HG02973 (cell line): Measurements from ENCODE around the gene FLT4.

Experiments
- ATAC-seq: cut with Tn5 transposase; IDR thresholded peaks from one replicate; pipeline ENCODE4 v1.9.1; 2021; ENCODE audit warnings: moderate library complexity; ENCODE audit not compliant: unreplicated experiment

The FLT4 gene

DNA sequence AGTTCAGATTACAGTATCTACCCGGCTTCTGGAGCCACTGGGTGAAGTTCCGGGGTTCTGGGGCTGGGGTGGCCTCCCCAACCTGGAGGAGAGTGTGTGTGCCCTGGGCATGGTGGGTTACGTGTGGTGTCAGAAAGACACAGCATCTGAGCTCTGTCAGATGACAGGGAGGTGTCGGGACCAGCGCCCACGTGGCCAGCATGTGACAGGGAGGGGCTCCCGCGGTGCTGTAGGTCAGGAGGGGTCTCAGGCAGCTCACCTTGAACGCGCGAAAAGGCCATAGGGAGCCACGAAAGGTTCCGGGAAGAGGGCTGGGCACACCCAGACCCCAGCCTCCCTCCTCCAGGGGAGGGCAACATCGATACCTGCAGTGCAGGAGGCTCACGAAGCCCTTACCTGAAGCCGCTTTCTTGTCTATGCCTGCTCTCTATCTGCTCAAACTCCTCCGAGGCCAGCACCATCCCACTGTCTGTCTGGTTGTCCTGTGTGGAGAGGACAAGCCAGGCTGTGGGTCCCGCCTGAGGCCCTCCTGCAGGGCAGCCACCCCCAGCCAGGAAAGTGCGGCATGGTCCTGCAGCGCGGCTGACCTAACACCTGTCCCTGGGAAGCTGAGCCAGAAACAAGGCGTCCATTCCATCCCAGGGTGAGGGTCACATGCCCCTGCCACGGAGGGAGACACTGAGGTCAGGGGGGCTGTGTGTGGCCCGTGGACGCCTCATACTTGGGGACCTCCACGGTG lies 40.7 kb downstream of the FLT4 start:
- no peak for ATAC-seq

DNA sequence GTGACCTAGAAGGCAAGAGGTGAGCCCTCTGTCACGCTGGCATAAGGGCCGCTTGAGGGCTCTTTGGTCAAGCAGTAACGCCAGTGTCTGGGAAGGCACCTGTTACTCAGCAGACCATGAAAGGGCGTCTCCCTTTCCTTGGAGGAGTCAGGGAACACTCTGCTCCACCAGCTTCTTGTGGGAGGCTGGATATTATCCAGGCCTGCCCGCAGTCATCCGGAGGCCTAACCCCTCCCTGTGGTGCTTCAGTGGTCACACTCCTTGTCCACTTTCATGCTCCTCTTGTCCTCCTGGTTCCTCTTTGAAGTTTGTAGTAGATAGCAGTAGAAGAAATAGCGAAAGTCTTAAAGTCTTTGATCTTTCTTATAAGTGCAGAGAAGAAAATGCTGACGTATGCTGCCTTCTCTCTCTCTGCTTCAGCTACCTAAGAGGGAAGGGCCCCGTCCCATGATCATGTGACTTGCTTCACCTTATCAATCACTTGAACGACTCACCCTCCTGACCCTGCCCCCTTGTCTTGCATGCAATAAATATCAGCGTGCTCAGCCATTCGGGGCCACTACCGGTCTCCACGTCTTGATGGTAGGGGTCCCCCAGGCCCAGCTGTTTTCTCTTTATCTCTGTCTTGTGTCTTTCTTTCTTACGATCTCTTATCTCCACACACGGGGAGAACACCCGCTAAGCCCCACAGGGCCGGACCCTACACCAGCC lies 41.4 kb downstream of the FLT4 start:
- ATAC-seq: no peak

DNA sequence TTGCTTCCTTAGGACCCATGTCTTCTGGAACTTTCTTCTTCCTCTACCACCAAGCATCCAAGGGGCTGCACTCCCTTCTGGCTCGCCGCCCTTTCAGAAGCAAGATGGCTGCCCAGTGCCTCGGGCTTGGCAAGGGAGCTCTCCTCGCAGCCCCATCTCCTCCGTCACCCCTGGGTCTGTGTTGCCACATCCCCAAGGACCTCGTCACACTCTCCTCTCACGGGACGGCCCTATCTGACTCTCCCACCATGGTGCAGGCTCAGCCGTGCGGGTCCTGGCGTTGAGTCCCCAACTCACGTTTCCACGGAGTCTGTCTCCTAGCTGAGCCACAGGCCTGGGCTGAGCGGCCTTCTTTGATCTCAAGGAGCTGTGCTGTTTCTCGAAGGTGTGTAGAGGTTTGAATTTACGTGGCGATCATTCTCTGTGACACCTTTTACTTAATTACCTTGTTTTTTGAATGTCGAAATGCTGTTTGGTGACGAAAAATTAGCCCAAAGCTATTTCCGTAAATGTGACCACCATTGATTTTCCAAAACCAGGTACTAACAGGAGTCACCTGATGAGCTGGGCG lies 43.1 kb downstream of the FLT4 start:
- no peak for ATAC-seq

DNA sequence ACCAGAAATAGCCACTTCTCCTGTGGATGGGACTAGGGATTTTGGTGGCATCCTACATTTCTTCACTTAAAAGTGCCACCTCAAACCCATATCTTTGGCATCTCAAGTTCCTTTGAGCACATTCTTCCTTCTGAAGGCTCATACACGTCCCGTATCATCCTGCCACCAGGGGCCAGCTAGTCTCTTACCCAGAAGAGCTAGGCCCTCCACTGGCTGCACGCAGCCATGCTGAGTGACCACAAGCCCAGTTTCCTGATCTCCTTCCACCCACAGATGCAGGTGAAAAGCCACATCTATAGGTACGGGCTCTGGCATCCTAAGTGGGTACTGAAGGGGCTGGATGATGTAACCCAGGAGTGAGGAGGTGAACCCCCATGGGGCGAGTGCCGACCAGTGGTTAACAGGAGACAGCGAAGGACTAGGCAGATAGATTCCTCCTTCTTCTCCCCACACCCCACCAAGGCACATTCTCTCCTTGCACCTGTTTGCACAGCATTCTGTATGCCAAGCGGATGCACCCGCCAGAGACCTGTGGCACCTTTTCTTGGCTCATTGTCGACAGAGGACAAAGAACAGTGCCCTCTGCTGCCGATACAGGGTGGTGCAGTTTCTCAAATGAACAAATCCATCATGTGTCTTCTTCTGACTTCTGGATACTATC lies 43.7 kb downstream of the FLT4 start:
- ATAC-seq: no peak

DNA sequence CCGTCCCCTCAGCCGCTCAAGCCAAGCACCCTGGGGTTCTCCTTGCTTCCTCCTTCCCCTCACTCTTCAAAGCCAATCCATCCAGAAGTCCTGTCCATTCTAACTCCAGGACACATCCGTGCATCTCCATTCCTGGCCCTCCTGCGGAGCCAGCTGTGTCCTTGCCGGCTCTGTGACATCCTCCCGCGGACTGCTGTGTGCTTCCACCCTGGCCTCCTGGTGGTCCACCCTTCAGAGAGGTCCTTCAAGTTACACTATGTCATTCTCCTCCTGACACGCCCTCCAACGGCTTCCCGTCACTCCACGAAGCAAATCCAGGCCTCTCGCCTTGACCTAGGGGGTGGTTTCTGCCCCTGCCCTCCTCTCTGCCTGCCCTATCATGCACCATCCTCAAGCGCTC lies 45.1 kb downstream of the FLT4 start:
- no peak for ATAC-seq

DNA sequence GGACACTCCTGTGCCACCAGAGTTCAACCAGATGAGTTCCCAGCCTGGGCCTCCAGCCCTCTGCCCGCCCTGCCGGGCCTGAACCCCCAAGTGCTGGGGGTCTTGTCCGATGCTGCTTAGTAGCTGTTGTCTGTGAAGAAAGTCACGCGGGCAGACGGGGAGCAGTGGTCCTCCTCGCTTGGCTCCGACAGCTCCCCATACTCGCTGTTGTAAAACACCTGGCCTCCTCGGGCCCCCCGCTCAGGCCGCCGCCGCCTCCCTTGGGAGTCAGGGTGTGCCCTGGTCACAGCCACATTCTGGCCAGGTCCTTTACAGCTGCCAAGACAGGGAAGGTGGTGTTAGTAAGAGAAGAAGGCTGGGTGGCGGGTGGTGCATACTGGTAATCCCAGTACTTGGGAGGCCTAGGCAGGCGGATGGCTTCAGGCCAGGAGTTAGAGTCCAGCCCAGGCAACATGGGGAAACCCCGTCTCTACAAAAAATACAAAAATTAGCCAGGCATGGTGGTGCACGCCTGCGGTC lies 46.3 kb downstream of the FLT4 start:
- no peak for ATAC-seq

DNA sequence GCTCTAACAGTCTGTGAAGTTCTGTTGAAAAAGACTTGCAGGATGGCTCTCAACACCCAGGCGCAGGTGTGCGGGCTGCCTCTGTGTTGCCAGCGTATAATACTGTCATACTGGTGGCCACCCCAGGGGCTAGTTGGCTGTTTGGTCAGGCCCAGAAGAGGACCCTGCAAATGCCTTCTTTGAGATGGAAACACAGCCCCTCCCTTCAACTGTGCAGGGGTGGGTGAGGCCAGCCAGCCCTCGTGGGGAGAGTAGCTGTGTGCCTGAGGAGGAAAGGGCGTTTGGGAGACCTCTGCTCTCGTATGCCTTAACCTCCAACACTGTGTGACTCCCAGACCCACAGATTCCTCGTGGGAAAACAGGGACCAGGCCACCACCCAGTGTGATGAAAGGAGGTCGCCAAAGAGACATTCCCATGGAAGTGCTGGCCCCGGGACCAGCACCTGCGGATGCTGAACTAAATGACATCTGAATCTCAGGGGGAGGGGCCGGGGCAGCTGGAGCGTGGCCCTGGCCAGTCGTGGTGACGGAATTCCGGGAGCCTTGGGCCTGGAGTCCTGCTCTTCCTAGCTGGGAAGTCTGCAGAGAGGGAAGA lies 46.8 kb downstream of the FLT4 start:
- no peak for ATAC-seq

DNA sequence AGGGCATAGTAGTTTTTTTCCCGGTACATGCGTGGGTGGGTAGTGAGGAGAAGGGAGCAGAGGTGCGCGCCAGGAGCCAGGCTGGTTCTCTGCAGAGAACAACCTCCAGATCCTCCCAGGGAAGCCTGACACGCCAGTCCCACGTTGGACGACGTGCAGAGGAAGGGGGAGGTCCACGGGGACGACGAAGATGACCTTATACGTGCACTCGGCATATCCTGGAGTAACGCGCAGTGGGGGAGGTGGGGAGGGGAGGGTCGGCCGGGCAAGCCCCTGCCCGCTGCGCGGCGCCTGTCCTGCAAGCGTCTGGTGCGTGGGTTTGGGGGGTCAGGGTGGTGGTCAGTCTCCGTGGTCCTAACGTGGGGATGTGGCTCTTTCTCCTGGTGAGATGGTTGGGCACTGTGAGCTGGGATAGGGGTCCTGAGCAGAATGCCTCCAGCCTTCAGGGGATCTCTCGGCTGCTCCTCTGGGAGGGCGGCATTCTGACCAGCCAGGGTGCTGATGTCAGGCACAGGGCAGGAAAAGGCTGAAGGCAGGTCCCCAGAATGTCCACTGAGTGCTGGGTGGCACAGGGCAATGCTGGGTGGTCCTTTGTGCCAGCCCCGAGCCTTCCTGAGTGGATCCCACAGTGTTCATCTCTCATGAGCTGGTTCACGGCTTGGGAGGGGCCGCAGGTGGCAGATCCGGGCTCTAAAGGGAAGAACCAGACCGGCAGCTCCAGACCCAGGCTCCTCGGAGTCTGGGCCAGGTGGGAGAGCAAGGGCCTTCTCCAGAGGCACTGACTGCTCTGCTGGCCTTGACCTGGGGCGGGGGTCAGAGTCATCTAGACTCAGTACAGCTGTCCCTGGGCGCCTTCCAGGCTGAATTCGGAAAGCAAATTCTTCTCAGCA lies 47.6 kb downstream of the FLT4 start:
- ATAC-seq: no peak

DNA sequence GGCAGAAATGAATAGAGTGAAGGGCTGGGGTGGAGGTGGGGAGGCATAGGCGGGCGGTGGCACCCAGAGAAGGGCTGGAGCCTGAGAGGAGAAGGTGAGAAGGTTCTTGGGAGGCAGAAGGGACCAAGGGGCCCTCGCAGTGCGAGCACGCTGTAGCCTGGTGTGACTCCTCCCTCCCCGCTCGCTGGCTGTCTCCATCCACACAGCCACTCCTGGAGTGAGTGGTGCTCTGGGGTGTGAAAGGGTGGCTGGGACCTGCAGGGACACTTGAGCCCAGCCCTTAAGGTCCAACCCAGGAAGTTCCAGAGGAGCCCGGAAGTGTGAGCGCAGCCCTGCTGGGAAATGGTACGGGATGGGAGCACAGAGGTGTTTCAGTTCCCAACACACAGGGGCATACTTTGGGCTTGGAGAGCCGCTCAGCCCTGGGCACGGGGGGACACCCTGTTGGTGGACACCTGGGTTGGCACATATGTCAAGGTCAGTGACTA lies 48.8 kb downstream of the FLT4 start:
- no peak for ATAC-seq

DNA sequence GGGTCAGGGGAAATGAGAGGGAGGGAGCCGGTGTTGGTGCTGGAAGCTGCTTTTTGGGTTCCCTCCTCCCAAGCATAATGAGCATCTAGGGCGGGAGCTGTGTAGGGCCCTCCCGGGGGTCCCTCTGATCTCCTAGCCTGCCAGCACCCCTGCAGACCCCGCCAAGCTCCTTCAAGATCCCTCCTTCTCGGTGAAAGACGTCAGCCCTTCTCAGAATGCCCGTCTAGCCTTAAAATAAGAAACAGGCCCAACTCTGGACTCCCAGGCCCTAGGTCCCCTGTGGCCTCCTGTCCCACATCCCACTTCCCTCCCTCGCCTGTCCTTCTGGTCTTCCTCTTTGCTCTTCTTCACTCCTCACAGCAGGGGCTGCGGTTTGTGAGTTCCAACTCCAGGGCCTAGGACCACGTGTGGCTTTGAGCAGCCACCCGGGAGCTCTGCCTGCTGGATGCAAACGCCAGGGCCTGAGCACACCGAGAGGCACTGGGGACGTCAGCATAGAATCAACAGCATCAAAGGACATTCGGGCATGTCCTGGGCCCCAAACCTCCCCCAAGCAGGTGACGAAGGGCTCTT lies 49.3 kb downstream of the FLT4 start:
- no peak for ATAC-seq

DNA sequence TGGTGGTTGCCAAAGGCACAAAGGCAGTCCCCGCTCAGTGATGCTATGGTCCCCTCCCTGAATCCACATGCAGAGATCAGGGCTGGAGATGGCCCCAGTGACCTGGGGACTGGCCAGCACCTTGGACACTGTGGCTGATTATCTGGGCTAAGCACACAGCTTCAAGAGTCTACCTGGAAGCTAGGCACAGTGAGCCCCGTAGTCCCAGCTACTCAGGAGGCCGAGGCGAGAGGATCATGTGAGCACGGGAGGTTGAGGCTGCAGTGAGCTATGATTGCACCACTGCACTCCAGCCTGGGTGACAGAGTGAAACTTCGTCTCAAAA lies 49.8 kb downstream of the FLT4 start:
- no peak for ATAC-seq

DNA sequence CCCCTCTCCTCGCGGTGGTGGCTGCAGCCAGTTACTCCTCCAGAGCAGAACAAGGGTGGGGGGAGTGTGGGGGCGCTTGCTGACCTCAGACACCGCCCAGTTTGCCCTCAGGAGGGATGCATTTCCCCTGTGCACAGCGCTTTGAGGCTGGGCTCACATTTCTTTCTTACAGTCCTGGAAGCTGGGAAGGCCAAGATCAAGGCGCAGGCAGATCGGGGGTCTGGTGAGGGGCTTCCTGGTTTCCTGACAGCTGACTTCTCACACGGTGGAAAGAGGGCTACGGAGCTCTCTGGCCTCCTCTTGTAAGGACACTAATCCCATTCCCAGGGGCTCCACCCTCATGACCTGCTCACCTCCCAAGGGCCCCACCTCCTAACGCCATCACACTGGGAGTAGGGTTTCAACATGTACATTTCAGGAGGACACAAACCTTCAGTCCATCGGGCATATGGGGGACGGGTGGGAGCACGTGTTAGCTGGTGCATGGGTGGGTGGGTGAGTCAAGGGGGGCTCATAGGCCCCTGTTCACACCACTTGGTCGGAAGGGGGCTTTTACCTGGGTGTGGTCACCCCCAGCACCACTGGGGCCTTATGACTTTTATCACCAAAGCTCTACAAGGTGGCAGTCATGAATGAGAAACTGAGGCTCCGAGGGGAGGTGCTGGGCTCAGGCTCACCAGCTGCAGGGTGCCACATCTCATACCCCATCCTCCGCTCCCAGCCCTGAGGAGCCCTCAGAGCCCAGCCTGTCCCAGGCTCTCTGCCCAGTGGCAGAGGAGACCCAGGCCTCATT lies 50.4 kb downstream of the FLT4 start:
- ATAC-seq: no peak

DNA sequence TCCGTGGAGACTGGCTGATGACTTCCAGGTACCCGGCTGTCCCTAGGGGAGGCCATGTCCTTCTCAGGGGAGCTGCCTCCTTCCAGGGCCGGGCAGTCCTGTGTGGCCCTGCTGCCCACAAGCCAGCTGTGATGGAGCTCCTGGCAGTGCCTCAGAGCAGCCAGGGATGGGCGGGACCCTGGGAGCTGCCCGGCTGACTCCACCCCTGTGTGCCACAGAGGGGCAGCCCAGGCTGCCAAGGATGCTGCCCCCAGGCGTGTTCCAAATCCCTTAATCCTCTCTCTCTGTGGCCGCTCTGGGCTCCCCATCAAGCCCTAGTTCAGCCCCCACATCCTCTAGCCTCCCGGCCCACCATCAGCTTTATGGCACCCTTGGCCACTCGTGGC lies 51.1 kb downstream of the FLT4 start:
- no peak for ATAC-seq

DNA sequence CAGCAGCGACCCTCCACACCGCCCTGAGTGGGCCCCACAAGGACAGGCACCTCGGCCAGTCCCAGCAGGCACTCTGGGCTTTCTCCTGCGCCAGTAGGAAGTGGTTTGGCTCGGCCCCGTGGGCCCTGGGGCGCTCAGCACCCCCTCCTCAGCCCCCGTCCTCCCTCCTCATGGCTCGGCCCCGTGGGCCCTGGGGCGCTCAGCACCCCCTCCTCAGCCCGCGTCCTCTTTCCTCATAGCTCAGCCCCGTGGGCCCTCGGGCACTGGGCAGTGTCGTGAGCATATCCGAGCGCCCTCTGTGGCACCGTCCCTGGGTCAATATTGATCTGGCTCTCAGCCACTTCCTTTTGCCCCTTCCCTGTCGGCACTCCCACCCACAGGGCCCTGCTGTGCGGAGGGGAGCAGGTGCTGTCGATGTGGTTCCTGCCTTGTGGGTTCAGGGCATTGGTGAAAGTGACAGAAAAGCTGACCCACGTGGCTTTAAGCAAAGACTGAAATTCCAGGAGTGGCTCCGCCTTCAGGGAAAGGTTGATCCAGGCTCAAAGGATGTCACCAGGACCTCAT lies 52.6 kb downstream of the FLT4 start:
- no peak for ATAC-seq

DNA sequence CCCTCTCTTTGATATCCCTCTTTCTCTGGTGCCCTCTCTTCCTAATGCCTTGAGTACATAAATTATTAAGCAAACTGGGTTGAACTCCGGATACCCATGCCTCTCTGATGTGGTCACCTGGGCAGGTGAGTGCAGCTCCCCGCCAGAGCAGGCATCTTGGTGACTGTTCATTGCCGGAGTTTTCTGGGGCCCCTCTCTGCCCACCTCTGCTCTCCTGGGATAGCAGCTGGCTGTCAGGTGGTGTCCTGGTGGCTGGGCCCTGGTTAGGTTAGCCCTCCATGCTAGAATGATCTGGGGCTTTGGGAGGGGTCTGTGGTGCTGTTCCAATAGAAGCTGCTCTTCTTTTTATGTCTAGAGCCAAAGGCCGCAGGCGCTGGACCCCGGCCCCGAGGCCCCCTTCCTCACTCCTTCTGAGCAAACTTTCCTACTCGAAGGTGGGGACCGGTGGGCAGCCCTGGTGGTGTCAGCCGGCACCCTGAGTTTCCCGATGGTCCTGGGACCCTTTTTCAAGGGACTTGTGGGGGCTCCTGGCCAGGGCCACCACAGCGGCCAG lies 53.2 kb downstream of the FLT4 start:
- no peak for ATAC-seq

DNA sequence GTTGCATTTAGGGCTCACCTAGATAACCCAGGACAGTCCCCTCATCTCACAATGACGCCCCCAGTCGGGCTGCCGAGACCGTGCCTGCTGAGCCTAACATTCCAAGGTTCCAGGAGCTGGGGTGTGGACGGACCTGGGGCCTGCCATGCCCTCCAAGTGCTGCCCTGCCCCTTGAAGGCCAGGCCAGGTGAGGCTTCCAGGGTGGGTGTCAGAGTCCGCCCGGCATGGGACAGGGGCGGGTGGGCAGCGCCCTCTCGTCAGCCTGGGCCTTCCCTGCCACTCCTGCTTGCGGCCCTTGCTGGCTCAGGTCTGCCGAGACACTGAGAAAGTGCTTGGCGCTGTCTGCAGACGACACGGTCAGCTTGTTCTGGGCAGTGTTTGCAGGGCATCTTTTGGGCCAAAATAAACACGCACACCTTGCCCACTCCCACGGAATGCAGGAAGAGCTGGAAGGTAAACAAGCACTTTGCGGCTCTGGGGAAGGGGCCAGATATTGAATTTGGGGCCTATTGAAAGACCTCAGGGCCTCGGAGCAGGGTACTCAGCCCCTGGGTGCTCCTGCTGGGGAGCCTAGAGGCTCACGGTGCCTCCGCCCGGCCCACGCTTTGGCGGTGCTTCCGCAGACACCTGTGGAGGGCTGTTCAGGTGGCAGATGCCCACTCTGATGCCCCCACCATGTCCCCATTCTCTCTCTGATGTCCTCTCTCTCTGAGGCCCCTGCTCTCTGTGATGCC lies 53.9 kb downstream of the FLT4 start:
- ATAC-seq: no peak

DNA sequence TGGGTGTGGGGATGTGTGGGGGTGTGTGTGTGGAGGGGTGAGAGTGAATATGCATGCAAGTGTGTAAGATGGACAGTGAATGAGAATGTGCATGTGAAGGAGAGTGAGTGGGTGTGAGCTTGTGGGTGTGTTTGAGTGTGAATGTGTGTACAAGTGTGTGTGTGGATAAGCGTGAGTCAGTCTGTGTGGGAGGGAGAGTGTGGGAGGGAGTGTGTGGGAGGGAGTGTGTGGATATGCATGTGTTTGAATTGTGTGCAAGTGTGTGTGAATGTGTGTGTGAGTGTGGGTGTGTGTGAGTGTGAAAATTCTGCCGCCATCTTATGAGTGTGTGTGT lies 54.4 kb downstream of the FLT4 start:
- ATAC-seq: no peak
